AG09319 (cell line): ENCODE results near the gene PNMA6E.

ENCODE experiments used
- DNase-seq: peaks from one replicate; pipeline ENCODE4 v3.0.0-alpha.2; 2010; ENCODE audit warnings: low read depth; ENCODE audit errors: extremely low read depth
- CTCF ChIP-seq: IDR thresholded peaks from 2 replicates; pipeline ENCODE4 v1.5.1; 2011; ENCODE audit warnings: low read depth, mild to moderate bottlenecking, inconsistent platforms, low read length, moderate library complexity

Gene PNMA6E

GRCh38 chrX:153347530-153347929, 53.6 kb downstream of the PNMA6E start:
- no peak for DNase-seq
- no peak for TF ChIP-seq CTCF
